Measurements from ENCODE around the gene ASTN1. TPM values are rescaled to one million over a fixed set of nuclear protein-coding genes. Genes with fewer than 3 reads are reported as not detected.

Gene ASTN1
- total and polyA plus RNA-seq, 9 donors: 1.1 to 14.8 (median 2.7) TPM

- H3K27me3 ChIP-seq: no peaks in the 10 kb centered on the region
- no peak overlapping the region for H3K4me3 ChIP-seq
- DNase-seq: no peak
- no peaks in the 10 kb centered on the region for H3K9me3 ChIP-seq
- no peak overlapping the region for H3K27ac ChIP-seq
- TF ChIP-seq EP300 (IDR thresholded peaks at IDR 0.05): no peak
- TF ChIP-seq CTCF (IDR thresholded peaks at IDR 0.05): no peak
- no peak for TF ChIP-seq POLR2A (IDR thresholded peaks at IDR 0.05)
- no peaks in the 10 kb centered on the region for H3K4me1 ChIP-seq (ENCODE audit: insufficient read depth)
- WGBS, 3 donors: 85 to 93% (median 87%) methylated on average over 3 of the region's 3 CpGs
- intact Hi-C loops (cut with DNase I): no loop called here
- H3K36me3 ChIP-seq: no peaks in the 10 kb centered on the region
Observed at GRCh38 chr1:177014325-177014724, 150.2 kb downstream of the ASTN1 start.

- TF ChIP-seq CTCF (IDR thresholded peaks at IDR 0.05) (no peak), POLR2A (IDR thresholded peaks at IDR 0.05) (no peak), EP300 (IDR thresholded peaks at IDR 0.05) (no peak)
- Histone ChIP-seq H3K36me3 (no peaks in the 10 kb centered on the region), H3K9me3 (no peaks in the 10 kb centered on the region), H3K4me3 (no peak overlapping the region), H3K27ac (no peak overlapping the region), H3K27me3 (no peaks in the 10 kb centered on the region), H3K4me1 (ENCODE audit: insufficient read depth) (no peaks in the 10 kb centered on the region)
- DNase-seq: no peak
- intact Hi-C loops (cut with DNase I): no loop called here
- 86 to 93% (median 90%) methylated on average over 2 of the region's 2 CpGs for WGBS, 3 donors
Observed at GRCh38 chr1:177012342-177012925, 152.1 kb downstream of the ASTN1 start.

- Histone ChIP-seq H3K36me3 (no peaks in the 10 kb centered on the region), H3K27ac (no peak overlapping the region), H3K9me3 (no peaks in the 10 kb centered on the region), H3K27me3 (no peaks in the 10 kb centered on the region), H3K4me1 (ENCODE audit: insufficient read depth) (no peaks in the 10 kb centered on the region), H3K4me3 (no peak overlapping the region)
- whole genome bisulfite sequencing, 3 donors: 82 to 93% (median 83%) methylated on average over 1 of the region's 1 CpG
- intact Hi-C loops (cut with DNase I): no loop called here
- DNase-seq: no peak
- TF ChIP-seq EP300 (IDR thresholded peaks at IDR 0.05) (no peak), CTCF (IDR thresholded peaks at IDR 0.05) (no peak), POLR2A (IDR thresholded peaks at IDR 0.05) (no peak)
Observed at GRCh38 chr1:177011508-177011907, 153.0 kb downstream of the ASTN1 start.

- H3K27me3 ChIP-seq: no peaks in the 10 kb centered on the region
- DNase-seq: no peak
Observed at GRCh38 chr1:177010211-177010825, 154.2 kb downstream of the ASTN1 start.

More at GRCh38 chr1:177010211-177010825, 154.2 kb downstream of the ASTN1 start:
- Histone ChIP-seq H3K9me3 (no peaks in the 10 kb centered on the region), H3K4me3 (no peak overlapping the region), H3K4me1 (ENCODE audit: insufficient read depth) (no peaks in the 10 kb centered on the region), H3K36me3 (no peaks in the 10 kb centered on the region), H3K27ac (no peak overlapping the region)
- intact Hi-C loops (cut with DNase I): no loop called here
- WGBS, 3 donors: 71 to 85% (median 85%) methylated on average over 1 of the region's 1 CpG
- no peak for TF ChIP-seq POLR2A (IDR thresholded peaks at IDR 0.05)
- no peak for TF ChIP-seq EP300 (IDR thresholded peaks at IDR 0.05)
- no peak for TF ChIP-seq CTCF (IDR thresholded peaks at IDR 0.05)
